WERI-Rb-1 (cell line): ENCODE data around the gene EMID1.

Experiments used
- DNase-seq: peaks from one replicate; pipeline ENCODE4 v3.0.0-alpha.2; 2020
- H3K27ac ChIP-seq: fragments of 250-450 bp; sonication (Bioruptor Pico); 2 replicates; pipeline ENCODE4 v1.5.1; 2020; ENCODE audit warnings: mild to moderate bottlenecking, moderate library complexity
- H3K27me3 ChIP-seq: fragments of 250-450 bp; sonication (Bioruptor Pico); 2 replicates; pipeline ENCODE4 v1.5.1; 2021; ENCODE audit warnings: mild to moderate bottlenecking, low read depth, moderate library complexity; ENCODE audit not compliant: insufficient read depth, severe bottlenecking
- H3K36me3 ChIP-seq: fragments of 250-450 bp; sonication (Bioruptor Pico); 2 replicates; pipeline ENCODE4 v1.5.1; 2020; ENCODE audit warnings: mild to moderate bottlenecking, moderate library complexity
- H3K4me3 ChIP-seq: 2 replicates; pipeline ENCODE4 v1.5.1; 2011; ENCODE audit warnings: low read depth, mild to moderate bottlenecking, control low read depth, low read length
- H3K9me3 ChIP-seq: fragments of 250-450 bp; sonication (Bioruptor Pico); 2 replicates; pipeline ENCODE4 v1.5.1; 2021; ENCODE audit warnings: mild to moderate bottlenecking, moderate library complexity; ENCODE audit not compliant: severe bottlenecking
- CTCF ChIP-seq: IDR thresholded peaks from 2 replicates; pipeline ENCODE4 v1.5.1; 2011; ENCODE audit warnings: low read depth, mild to moderate bottlenecking, control low read depth, inconsistent platforms, low read length

EMID1 gene

GRCh38 chr22:29205594-29206371, at the start of gene EMID1:
TSS of gene EMID1 (plus strand) at chr22:29205896. CDS start at chr22:29206039, 143 bp downstream.
- H3K4me3 ChIP-seq = peak within 1 kb of the TSS; percentile 57
- H3K27ac ChIP-seq = peak within 1 kb of the TSS; percentile 55
- DNase-seq = peak; percentile 58
- peaks cover 3% of the 10 kb centered on the region; the same call in 1 of the 2 replicates for H3K36me3 ChIP-seq
- TF ChIP-seq CTCF = peak; percentile 38
- H3K9me3 ChIP-seq = no peaks in the 10 kb centered on the region
- H3K27me3 ChIP-seq = no peaks in the 10 kb centered on the region

GRCh38 chr22:29155966-29156365, 49.7 kb upstream of the EMID1 start:
- no peak for DNase-seq
- H3K27me3 ChIP-seq = no peaks in the 10 kb centered on the region
- H3K4me3 ChIP-seq = no peak overlapping the region
- H3K27ac ChIP-seq = no peak overlapping the region
- H3K9me3 ChIP-seq = no peaks in the 10 kb centered on the region
- H3K36me3 ChIP-seq = no peaks in the 10 kb centered on the region
- no peak for TF ChIP-seq CTCF

GRCh38 chr22:29156507-29156906, 49.2 kb upstream of the EMID1 start:
- DNase-seq = peak; percentile 44
- H3K27ac ChIP-seq = no peak overlapping the region
- no peaks in the 10 kb centered on the region for H3K27me3 ChIP-seq
- no peaks in the 10 kb centered on the region for H3K36me3 ChIP-seq
- peak; percentile 49; the same call in 1 of the 2 replicates for TF ChIP-seq CTCF
- no peaks in the 10 kb centered on the region for H3K9me3 ChIP-seq
- H3K4me3 ChIP-seq = no peak overlapping the region

GRCh38 chr22:29157759-29158535, 47.7 kb upstream of the EMID1 start:
- Histone ChIP-seq H3K36me3 (no peaks in the 10 kb centered on the region), H3K27me3 (no peaks in the 10 kb centered on the region), H3K9me3 (no peaks in the 10 kb centered on the region), H3K4me3 (no peak overlapping the region), H3K27ac (no peak overlapping the region)
- DNase-seq = no peak
- no peak for TF ChIP-seq CTCF

GRCh38 chr22:29158546-29158945, 47.1 kb upstream of the EMID1 start:
- Histone ChIP-seq H3K9me3 (no peaks in the 10 kb centered on the region), H3K27me3 (no peaks in the 10 kb centered on the region), H3K27ac (no peak overlapping the region), H3K36me3 (no peaks in the 10 kb centered on the region), H3K4me3 (no peak overlapping the region)
- DNase-seq = no peak
- TF ChIP-seq CTCF = no peak
